ENCODE results near the gene BRPF1. TPM values are rescaled to one million over a fixed set of nuclear protein-coding genes. Genes with fewer than 3 reads are reported as not detected.

BRPF1 gene
- total RNA-seq, 1 donor from 2014 or later, result 34.2 TPM

DNA sequence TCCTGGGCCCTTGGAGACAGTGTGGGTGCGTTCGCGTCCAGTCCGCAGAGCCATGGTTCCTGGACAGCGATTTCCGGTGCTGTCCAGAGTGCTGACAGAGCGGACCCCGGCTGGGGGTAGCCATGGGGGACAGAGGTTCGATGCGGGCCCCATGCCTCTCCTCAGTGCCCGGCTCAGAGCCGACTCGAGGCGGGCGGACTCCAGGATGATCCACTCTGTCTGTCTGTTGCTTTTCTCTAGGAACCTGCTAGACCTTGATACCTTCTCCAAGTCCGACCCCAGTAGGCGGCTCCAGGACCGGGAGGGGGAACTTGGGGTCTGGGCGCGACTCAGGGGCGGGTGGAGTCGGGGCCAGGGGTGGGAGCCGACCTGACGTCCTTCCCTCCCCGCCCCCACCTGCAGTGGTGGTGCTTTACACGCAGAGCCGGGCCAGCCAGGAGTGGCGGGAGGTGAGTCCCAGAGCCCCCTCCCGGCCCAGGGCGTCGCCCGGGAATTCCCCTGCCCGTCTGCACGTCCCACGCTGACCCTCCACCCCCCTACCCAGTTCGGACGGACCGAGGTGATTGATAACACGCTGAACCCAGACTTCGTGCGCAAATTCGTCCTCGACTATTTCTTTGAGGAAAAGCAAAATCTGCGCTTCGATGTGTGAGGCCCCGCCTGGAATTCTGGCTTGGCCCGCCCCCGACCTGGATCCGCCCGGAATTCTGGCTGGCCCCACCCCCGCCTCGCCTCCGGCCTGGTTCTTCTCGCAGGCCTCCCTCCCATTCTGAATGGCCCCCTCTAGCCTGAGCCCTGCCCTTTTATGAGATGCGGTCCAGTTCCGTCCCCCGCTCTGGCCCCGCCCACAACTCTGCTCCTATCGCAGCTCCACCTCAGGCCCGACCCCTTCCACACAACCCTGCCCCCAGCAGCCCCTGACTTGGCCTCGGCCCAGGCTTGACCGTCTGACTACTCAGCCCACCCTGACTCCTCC is 26.9 kb upstream of the BRPF1 start:
- Mint-ChIP-seq H3K4me3 (ENCODE audit: low read depth) (no peak overlapping the region), H3K27me3 (ENCODE audit: low read depth) (peaks cover 38% of the 10 kb centered on the region), H3K9me3 (no peaks in the 10 kb centered on the region), H3K36me3 (ENCODE audit: low read depth) (peaks cover 20% of the 10 kb centered on the region), H3K27ac (no peak overlapping the region), H3K4me1 (ENCODE audit: low read depth) (no peaks in the 10 kb centered on the region)
- intact Hi-C loops (cut with micrococcal nuclease), result no loop called here
- DNase-seq (ENCODE audit: low spot score), result no peak

DNA sequence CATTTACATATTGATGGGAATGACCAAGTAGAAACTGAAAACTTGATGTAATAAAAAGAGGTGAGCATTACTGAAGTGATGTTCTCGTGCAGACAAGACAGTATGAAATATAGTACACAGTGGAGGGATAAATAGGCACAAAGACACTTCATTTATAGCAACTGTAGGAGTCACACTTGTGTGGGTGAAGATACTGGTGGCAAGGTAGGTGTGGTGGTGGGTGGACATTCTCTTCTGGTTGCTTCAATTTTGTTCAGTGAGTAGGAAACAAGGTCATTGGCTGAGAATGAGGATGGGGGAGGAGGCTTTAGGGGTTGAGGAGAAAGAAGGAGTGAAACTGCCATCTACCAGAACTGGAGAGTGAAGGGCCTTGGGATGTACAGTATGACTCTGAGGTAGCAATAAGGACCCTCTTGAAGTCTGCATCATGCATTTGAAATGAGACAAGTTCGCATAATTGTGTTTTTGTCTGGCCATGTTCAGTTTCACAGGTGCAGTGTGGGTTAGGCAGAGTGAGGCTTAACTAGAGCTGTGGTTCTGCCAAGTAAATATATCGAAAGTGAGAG is 21.3 kb upstream of the BRPF1 start:
- DNase-seq (ENCODE audit: low spot score), result no peak
- Mint-ChIP-seq H3K36me3 (ENCODE audit: low read depth) (no peaks in the 10 kb centered on the region), H3K27ac (no peak overlapping the region), H3K27me3 (ENCODE audit: low read depth) (peaks cover 28% of the 10 kb centered on the region), H3K4me1 (ENCODE audit: low read depth) (peaks cover 4% of the 10 kb centered on the region), H3K4me3 (ENCODE audit: low read depth) (no peak overlapping the region), H3K9me3 (no peaks in the 10 kb centered on the region)
- intact Hi-C loops (cut with micrococcal nuclease), result no loop called here

DNA sequence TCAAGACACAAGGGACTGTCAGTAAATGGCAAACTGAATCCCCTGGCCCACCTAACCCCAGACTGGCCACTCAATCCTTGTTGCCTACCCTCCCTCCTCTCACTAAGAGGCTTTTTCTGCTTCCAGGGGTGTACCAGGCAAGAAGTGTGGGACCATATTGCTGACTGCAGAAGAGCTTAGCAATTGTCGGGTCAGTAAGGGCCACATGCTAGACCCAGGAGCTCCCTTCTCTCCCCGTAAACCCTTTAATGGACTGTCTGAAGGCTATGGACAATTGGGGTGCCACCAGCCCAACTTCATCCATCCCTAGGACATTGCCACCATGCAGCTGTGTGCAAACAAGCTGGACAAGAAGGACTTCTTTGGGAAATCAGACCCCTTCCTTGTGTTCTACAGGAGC is 19.1 kb upstream of the BRPF1 start:
- Mint-ChIP-seq H3K9me3 (no peaks in the 10 kb centered on the region), H3K4me1 (ENCODE audit: low read depth) (peaks cover 4% of the 10 kb centered on the region), H3K4me3 (ENCODE audit: low read depth) (no peak overlapping the region), H3K27me3 (ENCODE audit: low read depth) (peaks cover 14% of the 10 kb centered on the region), H3K36me3 (ENCODE audit: low read depth) (no peaks in the 10 kb centered on the region), H3K27ac (no peak overlapping the region)
- DNase-seq (ENCODE audit: low spot score), result no peak
- intact Hi-C loops (cut with micrococcal nuclease), result no loop called here

DNA sequence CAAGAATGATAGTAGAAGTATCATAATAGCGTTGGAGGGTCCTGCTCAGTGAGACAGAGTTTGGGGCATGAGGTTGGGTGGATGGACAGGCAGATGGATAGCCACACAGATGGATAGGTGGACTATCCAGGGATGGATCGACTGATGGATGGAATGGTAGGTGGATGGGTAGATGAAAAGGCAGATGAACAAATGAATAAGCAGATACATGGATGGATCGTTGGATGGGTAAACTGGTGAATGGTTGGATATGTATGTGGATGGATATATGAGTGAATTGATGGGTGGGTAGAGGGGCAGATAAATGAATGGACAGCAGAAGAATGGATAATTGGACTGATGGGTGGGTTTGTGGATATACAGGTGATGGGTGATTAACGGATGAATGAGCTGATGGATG is 18.4 kb upstream of the BRPF1 start:
- Mint-ChIP-seq H3K36me3 (ENCODE audit: low read depth) (no peaks in the 10 kb centered on the region), H3K27ac (no peak overlapping the region), H3K4me1 (ENCODE audit: low read depth) (peaks cover 4% of the 10 kb centered on the region), H3K4me3 (ENCODE audit: low read depth) (no peak overlapping the region), H3K9me3 (no peaks in the 10 kb centered on the region), H3K27me3 (ENCODE audit: low read depth) (peaks cover 13% of the 10 kb centered on the region)
- no peak for DNase-seq (ENCODE audit: low spot score)
- intact Hi-C loops (cut with micrococcal nuclease), result no loop called here

DNA sequence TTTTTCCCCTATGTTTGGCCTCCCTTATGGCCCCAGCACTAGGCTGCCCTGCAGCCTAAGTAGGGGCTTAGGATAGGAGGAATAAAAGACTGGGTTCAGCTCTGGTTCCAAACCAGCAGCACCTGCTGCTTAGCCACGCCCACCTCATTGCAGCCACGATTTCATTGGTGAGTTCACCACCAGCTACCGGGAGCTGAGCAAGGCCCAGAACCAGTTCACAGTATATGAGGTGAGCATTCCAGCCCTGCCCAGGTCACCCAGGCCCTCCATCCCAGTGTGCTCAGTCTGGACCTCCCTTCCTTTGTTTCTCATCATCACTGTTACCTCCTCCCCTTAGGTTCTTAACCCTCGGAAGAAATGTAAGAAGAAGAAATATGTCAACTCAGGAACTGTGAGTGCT is 16.4 kb upstream of the BRPF1 start:
- Mint-ChIP-seq H3K36me3 (ENCODE audit: low read depth) (no peaks in the 10 kb centered on the region), H3K27ac (no peak overlapping the region), H3K9me3 (no peaks in the 10 kb centered on the region), H3K4me1 (ENCODE audit: low read depth) (peaks cover 2% of the 10 kb centered on the region), H3K27me3 (ENCODE audit: low read depth) (peaks cover 11% of the 10 kb centered on the region), H3K4me3 (ENCODE audit: low read depth) (no peak overlapping the region)
- DNase-seq (ENCODE audit: low spot score), result no peak
- intact Hi-C loops (cut with micrococcal nuclease), result no loop called here

DNA sequence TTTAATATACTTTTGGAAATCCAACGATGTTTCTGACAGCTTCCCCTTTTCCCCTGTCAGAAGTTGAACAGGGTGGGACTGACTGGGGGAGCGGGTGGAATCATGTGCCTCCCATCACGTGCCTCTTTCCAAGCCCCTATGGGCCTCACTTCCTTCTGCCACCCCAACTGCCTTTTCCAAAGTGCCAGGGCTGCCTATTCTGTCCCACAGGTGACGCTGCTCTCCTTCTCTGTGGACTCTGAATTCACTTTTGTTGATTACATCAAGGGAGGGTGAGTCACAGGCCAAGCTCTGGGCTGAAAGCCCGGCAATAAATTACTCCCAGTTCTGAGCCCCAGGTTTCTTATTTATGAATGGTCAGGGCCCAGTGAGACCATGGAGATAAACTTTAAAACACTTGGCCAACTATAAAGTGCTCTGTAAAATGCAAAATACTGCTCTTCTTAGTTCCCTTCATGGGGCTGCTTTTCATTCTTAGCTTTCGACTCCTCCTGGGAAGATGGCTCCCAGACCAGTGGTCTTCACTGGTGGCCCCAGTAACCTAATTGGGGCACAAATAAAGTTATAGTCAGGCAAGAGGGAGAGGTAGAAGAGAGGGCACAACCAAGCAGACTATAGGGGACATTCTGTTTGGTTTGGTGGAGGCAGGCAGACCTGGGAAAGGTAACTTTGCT is 15.6 kb upstream of the BRPF1 start:
- Mint-ChIP-seq H3K36me3 (ENCODE audit: low read depth) (no peaks in the 10 kb centered on the region), H3K4me1 (ENCODE audit: low read depth) (no peaks in the 10 kb centered on the region), H3K27ac (no peak overlapping the region), H3K27me3 (ENCODE audit: low read depth) (peaks cover 11% of the 10 kb centered on the region), H3K4me3 (ENCODE audit: low read depth) (no peak overlapping the region), H3K9me3 (no peaks in the 10 kb centered on the region)
- DNase-seq (ENCODE audit: low spot score), result no peak
- intact Hi-C loops (cut with micrococcal nuclease), result no loop called here

DNA sequence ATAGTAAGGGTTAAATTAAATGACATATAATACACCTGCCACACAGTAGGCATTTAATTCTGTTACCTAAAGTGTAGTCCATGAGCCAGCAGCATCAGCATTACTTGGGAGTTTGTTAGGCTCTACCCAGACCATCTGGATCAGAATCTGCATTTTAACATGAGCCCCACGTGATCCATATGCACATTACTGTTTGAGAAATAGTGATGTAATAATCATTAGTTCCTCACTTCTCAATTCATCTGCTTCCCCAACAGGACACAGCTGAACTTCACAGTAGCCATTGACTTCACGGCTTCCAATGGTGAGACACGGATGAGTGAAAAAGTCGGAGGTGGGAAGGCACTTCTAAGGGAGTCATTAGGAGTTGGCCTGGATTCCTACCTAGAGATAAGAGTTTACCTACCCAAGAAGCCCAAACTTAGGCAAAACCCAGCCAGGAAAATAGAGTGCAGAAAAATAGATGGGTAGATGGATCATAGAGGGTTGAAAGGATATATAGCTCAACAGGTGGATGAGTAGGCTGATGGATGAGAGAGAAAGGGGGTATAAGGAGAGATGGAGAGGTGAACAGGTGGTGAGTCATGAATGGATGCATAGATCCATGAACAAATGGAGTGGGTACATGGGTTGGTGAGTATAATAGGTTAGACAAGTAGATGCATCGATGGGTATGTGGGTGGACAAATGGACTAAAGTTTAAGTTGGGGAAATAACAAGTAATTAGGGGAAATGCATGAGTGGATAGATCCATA is 14.6 kb upstream of the BRPF1 start:
- H3K4me1 Mint-ChIP-seq (ENCODE audit: low read depth), result no peaks in the 10 kb centered on the region
- H3K4me3 Mint-ChIP-seq (ENCODE audit: low read depth), result no peak overlapping the region

DNA sequence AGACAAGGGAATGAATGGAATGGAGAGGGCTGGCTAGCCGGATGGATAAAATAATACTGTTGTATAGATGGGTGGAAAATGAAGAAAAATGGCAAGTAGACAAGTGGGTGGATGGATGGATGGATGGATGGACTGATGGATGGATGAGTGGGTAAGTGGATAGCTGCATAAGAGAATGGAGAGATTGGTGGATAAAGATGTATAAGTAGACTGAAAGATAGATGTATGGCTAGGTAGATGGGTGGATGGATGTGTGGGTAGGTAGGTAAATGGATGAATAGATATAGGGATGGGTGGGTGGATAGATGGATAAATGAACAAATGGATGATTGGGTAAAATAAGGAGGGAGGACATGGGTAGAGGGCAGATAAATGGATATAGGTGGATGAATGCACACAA is 14.0 kb upstream of the BRPF1 start:
- Mint-ChIP-seq H3K4me3 (ENCODE audit: low read depth) (no peak overlapping the region), H3K9me3 (no peaks in the 10 kb centered on the region), H3K36me3 (ENCODE audit: low read depth) (no peaks in the 10 kb centered on the region), H3K27me3 (ENCODE audit: low read depth) (peaks cover 11% of the 10 kb centered on the region), H3K27ac (no peak overlapping the region), H3K4me1 (ENCODE audit: low read depth) (no peaks in the 10 kb centered on the region)
- intact Hi-C loops (cut with micrococcal nuclease), result no loop called here
- DNase-seq (ENCODE audit: low spot score), result no peak

More for the DNA sequence above, 14.6 kb upstream of the BRPF1 start:
- Mint-ChIP-seq H3K27me3 (ENCODE audit: low read depth) (peaks cover 11% of the 10 kb centered on the region), H3K27ac (no peak overlapping the region), H3K9me3 (no peaks in the 10 kb centered on the region), H3K36me3 (ENCODE audit: low read depth) (no peaks in the 10 kb centered on the region)
- intact Hi-C loops (cut with micrococcal nuclease), result no loop called here
- no peak for DNase-seq (ENCODE audit: low spot score)

DNA sequence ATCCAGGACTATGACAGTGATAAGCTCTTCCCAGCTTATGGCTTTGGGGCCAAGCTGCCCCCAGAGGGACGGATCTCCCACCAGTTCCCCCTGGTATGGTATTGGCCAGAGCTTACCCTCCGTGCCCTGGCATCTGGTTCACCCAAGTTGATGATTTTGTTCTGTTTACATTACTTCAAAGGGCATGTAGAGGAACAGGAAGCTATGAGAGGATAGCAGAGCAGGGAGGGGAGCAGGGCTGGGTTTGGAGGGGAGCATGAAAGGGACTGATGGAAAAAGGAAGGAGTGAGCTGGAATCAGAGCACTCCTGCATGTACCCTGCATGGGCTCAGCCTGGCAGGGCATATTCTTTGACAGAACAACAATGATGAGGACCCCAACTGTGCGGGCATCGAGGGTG is 13.4 kb upstream of the BRPF1 start:
- Mint-ChIP-seq H3K27me3 (ENCODE audit: low read depth) (peaks cover 9% of the 10 kb centered on the region), H3K9me3 (no peaks in the 10 kb centered on the region), H3K36me3 (ENCODE audit: low read depth) (no peaks in the 10 kb centered on the region), H3K27ac (no peak overlapping the region), H3K4me1 (ENCODE audit: low read depth) (peaks cover 2% of the 10 kb centered on the region), H3K4me3 (ENCODE audit: low read depth) (no peak overlapping the region)
- intact Hi-C loops (cut with micrococcal nuclease), result no loop called here
- DNase-seq (ENCODE audit: low spot score), result no peak

DNA sequence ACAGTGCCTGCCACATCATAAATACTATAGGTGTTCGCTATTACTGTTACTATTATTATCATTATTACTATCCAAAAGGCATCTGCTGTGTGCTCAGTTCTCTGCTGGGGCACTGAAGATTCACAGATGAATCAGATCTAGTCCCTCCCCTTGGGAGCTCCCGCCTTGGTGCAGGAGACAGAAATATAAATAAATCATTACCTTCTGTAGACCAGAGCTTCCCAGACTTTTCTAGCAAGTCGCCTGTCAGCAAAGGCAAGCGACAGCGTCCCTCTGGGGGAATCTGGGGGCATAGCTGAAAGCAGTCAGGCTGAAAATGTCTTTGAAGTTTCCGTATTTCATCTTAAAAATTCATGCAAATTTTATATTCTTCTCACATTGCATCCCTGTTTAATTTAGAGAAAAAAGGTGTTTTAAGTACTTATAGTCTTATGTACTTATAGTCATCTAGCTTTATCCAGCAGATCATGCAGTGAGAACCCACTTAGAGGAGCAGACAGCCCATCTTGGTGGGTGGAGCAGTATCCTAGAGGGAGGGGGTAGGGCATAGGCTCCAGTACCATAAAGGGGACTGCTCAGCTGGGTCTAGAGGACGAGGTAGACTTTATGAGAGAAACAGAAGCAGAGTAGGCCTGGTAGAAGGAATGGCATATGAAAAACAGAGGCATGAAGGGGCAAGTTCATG is 10.4 kb upstream of the BRPF1 start:
- DNase-seq (ENCODE audit: low spot score), result no peak

DNA sequence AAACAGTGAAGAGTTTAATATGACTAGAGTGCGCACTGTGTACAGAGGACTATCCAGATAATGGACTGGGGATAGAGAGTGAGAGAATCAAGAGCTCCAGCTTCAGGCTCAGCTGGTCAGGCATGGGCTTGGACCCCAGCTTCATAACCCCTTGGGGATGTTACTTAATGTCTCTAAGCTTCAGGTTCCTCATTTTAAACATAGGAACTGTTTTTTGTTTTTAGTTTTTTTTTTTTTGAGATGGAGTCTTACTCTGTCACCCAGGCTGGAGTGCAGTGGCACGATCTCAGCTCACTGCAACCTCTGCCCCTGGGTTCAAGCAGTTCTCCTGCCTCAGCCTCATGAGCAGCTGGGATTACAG is 9.9 kb upstream of the BRPF1 start:
- peaks cover 4% of the 10 kb centered on the region for H3K4me1 Mint-ChIP-seq (ENCODE audit: low read depth)
- H3K4me3 Mint-ChIP-seq (ENCODE audit: low read depth), result no peak overlapping the region
- H3K27me3 Mint-ChIP-seq (ENCODE audit: low read depth), result peaks cover 5% of the 10 kb centered on the region
- no peaks in the 10 kb centered on the region for H3K36me3 Mint-ChIP-seq (ENCODE audit: low read depth)
- intact Hi-C loops (cut with micrococcal nuclease), result no loop called here
- no peaks in the 10 kb centered on the region for H3K9me3 Mint-ChIP-seq
- no peak for DNase-seq (ENCODE audit: low spot score)
- H3K27ac Mint-ChIP-seq, result no peak overlapping the region

More for the DNA sequence above, 10.4 kb upstream of the BRPF1 start:
- Mint-ChIP-seq H3K27me3 (ENCODE audit: low read depth) (peaks cover 5% of the 10 kb centered on the region), H3K4me3 (ENCODE audit: low read depth) (no peak overlapping the region), H3K4me1 (ENCODE audit: low read depth) (peaks cover 2% of the 10 kb centered on the region), H3K27ac (no peak overlapping the region), H3K36me3 (ENCODE audit: low read depth) (no peaks in the 10 kb centered on the region), H3K9me3 (no peaks in the 10 kb centered on the region)
- intact Hi-C loops (cut with micrococcal nuclease), result no loop called here
